GM23248 (cell line): Measurements from ENCODE around the gene COBLL1. TPM values are rescaled to one million over a fixed set of nuclear protein-coding genes. Genes with fewer than 3 reads are reported as not detected.

Source experiments
- DNase-seq: peaks from one replicate; pipeline ENCODE4 v3.0.0-alpha.2; 2015
- H2AFZ ChIP-seq: fragments of 200-600 bp; sonication (generic); 2 replicates; pipeline ENCODE4 v1.6.1; 2016; ENCODE audit warnings: antibody characterized with exemption
- H3F3A ChIP-seq: fragments of 200-600 bp; sonication (generic); 2 replicates; pipeline ENCODE4 v1.6.1; 2016; ENCODE audit warnings: mild to moderate bottlenecking, antibody characterized with exemption, mixed run types; ENCODE audit not compliant: insufficient read depth
- H3K27ac ChIP-seq: fragments of 200-600 bp; sonication (generic); 2 replicates; pipeline ENCODE4 v1.5.1; 2016; ENCODE audit warnings: mild to moderate bottlenecking
- H3K27me3 ChIP-seq: fragments of 200-600 bp; sonication (generic); replicated peaks from 2 replicates; pipeline ENCODE4 v1.6.1; 2016; ENCODE audit warnings: mild to moderate bottlenecking; ENCODE audit not compliant: insufficient read depth
- H3K36me3 ChIP-seq: fragments of 200-600 bp; sonication (generic); 2 replicates; pipeline ENCODE4 v1.6.1; 2016; ENCODE audit warnings: low read depth, mild to moderate bottlenecking
- H3K4me1 ChIP-seq: fragments of 200-600 bp; sonication (generic); 2 replicates; pipeline ENCODE4 v1.6.1; 2016; ENCODE audit warnings: mild to moderate bottlenecking; ENCODE audit not compliant: insufficient read depth
- H3K4me2 ChIP-seq: fragments of 200-600 bp; sonication (generic); one replicate; pipeline ENCODE4 v1.6.1; 2016; ENCODE audit warnings: mild to moderate bottlenecking; ENCODE audit not compliant: unreplicated experiment
- H3K4me3 ChIP-seq: fragments of 200-600 bp; sonication (generic); 2 replicates; pipeline ENCODE4 v1.5.1; 2016; ENCODE audit warnings: mild to moderate bottlenecking
- H3K79me2 ChIP-seq: fragments of 200-600 bp; sonication (generic); 2 replicates; pipeline ENCODE4 v1.6.1; 2016; ENCODE audit warnings: mild to moderate bottlenecking; ENCODE audit not compliant: insufficient read depth
- H3K9ac ChIP-seq: fragments of 200-600 bp; sonication (generic); 2 replicates; pipeline ENCODE4 v1.6.1; 2016; ENCODE audit warnings: mild to moderate bottlenecking
- H3K9me2 ChIP-seq: fragments of 200-600 bp; sonication (generic); 2 replicates; pipeline ENCODE4 v1.6.1; 2016; ENCODE audit warnings: mixed run types, mild to moderate bottlenecking, moderate library complexity; ENCODE audit not compliant: insufficient read depth
- H3K9me3 ChIP-seq: fragments of 200-600 bp; sonication (generic); one replicate; pipeline ENCODE4 v1.6.1; 2017; ENCODE audit warnings: low read depth
- H4K20me1 ChIP-seq: fragments of 200-600 bp; sonication (generic); 2 replicates; pipeline ENCODE4 v1.6.0; 2016; ENCODE audit not compliant: insufficient read depth
- EZH2 ChIP-seq: fragments of 200-600 bp; sonication (generic); IDR thresholded peaks from 2 replicates; pipeline ENCODE4 v1.6.1; 2018; ENCODE audit warnings: antibody characterized with exemption, mild to moderate bottlenecking; ENCODE audit not compliant: insufficient read depth, poor library complexity, severe bottlenecking
- EZH2phosphoT487 ChIP-seq: fragments of 200-600 bp; sonication (generic); IDR thresholded peaks from 2 replicates; pipeline ENCODE4 v1.6.1; 2018; ENCODE audit warnings: antibody characterized with exemption, moderate library complexity, mild to moderate bottlenecking, low read depth; ENCODE audit not compliant: insufficient read depth
- WGBS, 2 experiments: methylation state at CpG; one replicate each; pipeline ENCODE4 v1.1.6; 2015 to 2017; ENCODE audit warnings: low lambda C conversion rate in 2 of 2, low coverage in 1 of 2; ENCODE audit errors: missing lambda C conversion rate in 2 of 2; 5-methylcytosine and 5-hydroxymethylcytosine counted together
- in situ Hi-C: fragments of 300-500 bp; cut with MboI; formaldehyde crosslinking; loops from 2 replicates; pipeline ENCODE4 v1.15.0; 2020
- polyA plus RNA-seq: library from polyadenylated mRNA; unstranded; fragments of >200 nt; fragmentation: Nextera tagmentation; extraction: Ambion mirVana; gene quantifications from 2 replicates; pipeline ENCODE4 v1.2.1, GENCODE V29; 2016
- small RNA-seq: library from RNA; depleted of rRNA; stranded (forward); fragments of <200 nt; gene quantifications from one replicate; pipeline ENCODE3, GENCODE V24; 2014; ENCODE audit warnings: low read depth, low replicate concordance
- total RNA-seq: library from RNA; depleted of rRNA; stranded (reverse); fragments of >200 nt; shearing (Covaris generic); gene quantifications from 2 replicates; pipeline ENCODE4 v1.2.3, GENCODE V29; 2014; rRNA removed

The COBLL1 gene
- total and polyA plus RNA-seq, 2 experiments from 2014 or later = 1.8 to 2.2 TPM

DNA sequence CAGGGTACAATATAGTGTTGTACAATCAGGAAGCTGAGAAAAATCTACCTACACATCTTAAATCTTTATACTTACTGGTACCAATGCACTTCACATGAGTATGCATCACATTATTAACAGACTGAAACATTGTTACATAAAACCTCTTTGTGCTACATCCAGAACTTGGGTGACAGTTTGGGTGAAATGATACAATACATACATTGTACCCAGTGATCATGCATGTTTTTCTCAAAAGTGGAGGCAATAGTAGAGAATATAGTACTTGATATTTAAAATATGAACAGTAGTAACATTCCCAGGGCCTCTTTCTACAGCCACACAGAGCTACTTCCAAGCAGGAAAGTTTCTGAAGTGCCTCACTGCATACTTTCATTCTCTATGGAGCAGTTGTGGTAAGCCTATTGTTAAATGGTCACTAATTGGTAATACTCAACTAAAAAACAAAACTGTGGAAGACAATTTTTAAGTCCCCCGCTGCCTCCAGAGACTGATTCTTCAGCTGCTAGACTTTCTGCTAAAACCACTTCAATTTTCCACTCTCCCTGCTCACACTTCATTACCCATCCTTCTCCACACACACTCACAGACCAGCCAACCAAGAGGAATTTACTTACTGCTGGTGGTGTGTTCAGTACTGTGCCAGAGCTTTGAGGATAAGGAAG is 197.5 kb downstream of the COBLL1 start:
- 44 to 81% methylated on average over 1 of the region's 1 CpG for WGBS, 2 experiments
- Histone ChIP-seq H3K4me1 (no peaks in the 10 kb centered on the region), H3K79me2 (no peaks in the 10 kb centered on the region), H3F3A (no peaks in the 10 kb centered on the region), H3K27me3 (no peaks in the 10 kb centered on the region), H3K4me3 (no peak overlapping the region), H4K20me1 (no peaks in the 10 kb centered on the region), H3K27ac (no peak overlapping the region), H3K9me3 (no peaks in the 10 kb centered on the region), H3K9ac (no peak overlapping the region), H2AFZ (no peak overlapping the region), H3K4me2 (no peak overlapping the region), H3K9me2 (no peaks in the 10 kb centered on the region), H3K36me3 (no peaks in the 10 kb centered on the region)
- in situ Hi-C loops = no loop called here
- TF ChIP-seq EZH2 = no peak
- TF ChIP-seq EZH2phosphoT487 = no peak
- no peak for DNase-seq

DNA sequence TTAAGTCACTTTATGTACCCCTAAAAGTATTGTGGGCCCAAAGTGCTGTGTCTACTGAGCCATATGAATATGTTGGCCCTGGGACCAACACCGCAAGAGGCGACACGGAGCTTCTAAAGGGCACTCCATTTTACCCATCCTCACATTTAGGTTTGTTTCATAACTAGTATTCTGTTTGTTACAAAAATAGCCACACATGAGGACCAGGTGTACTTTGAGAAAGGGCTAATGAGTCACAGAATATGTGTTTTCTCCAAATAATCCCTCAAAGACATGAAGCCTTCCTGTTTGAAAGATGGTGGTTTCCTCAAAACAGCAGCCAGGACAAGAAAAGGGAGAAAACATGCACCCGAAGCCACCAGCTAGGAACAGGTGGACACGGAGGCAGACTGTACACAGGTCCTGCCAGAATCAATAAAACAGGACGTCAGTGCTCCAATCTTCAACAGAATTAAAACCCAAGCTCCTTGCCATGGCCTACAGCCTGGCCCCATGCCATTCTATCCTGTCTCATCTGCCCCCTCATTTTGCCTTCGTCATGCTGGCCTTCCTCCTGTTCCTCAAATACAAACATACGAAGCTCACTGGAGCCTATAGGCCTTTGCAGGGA is 198.6 kb downstream of the COBLL1 start:
- Histone ChIP-seq H4K20me1 (no peaks in the 10 kb centered on the region), H3K9me2 (no peaks in the 10 kb centered on the region), H2AFZ (no peak overlapping the region), H3K27me3 (no peaks in the 10 kb centered on the region), H3K9ac (no peak overlapping the region), H3K9me3 (no peaks in the 10 kb centered on the region), H3K4me1 (no peaks in the 10 kb centered on the region), H3K4me3 (no peak overlapping the region), H3F3A (no peaks in the 10 kb centered on the region), H3K79me2 (no peaks in the 10 kb centered on the region), H3K36me3 (no peaks in the 10 kb centered on the region), H3K27ac (no peak overlapping the region), H3K4me2 (no peak overlapping the region)
- in situ Hi-C loops = no loop called here
- WGBS, 2 experiments = 85 to 88% methylated on average over 8 of the region's 8 CpGs
- no peak for DNase-seq
- TF ChIP-seq EZH2 (no peak), EZH2phosphoT487 (no peak)

DNA sequence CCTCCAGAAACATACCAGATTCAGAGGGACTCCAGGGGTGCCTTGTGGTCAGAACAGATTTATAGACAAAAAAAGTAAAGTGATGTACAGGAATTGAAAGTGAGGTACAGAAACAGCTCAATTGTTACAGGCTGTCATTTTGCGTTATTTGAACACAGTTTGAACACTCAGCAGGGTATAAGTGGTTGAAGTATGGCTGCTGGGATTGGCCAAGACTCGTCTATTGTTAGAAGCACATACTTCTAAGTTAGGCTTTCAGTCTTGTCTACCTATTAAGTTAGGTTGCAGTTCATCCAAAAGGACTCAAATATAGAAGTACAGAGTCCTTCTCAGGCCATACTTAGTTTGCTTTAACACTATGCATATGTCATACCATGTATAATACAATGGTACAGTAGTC is 199.4 kb downstream of the COBLL1 start:
- no peak for TF ChIP-seq EZH2phosphoT487
- TF ChIP-seq EZH2 = no peak
- Histone ChIP-seq H3K36me3 (no peaks in the 10 kb centered on the region), H3K79me2 (no peaks in the 10 kb centered on the region), H3K4me1 (no peaks in the 10 kb centered on the region), H3K4me3 (no peak overlapping the region), H2AFZ (no peak overlapping the region), H3F3A (no peaks in the 10 kb centered on the region), H4K20me1 (no peaks in the 10 kb centered on the region), H3K9ac (no peak overlapping the region), H3K9me3 (no peaks in the 10 kb centered on the region), H3K9me2 (no peaks in the 10 kb centered on the region), H3K27me3 (no peaks in the 10 kb centered on the region), H3K4me2 (no peak overlapping the region), H3K27ac (no peak overlapping the region)
- in situ Hi-C loops = no loop called here
- WGBS, 2 experiments = 70 to 75% methylated on average over 2 of the region's 2 CpGs
- no peak for DNase-seq

Small RNAs within 50 kb of the gene (small RNA-seq; reads per million reads assigned to genes)
- gene RNA5SP110 = not detected
- gene SNORA70F = not detected

Other genes starting within 250 kb of the COBLL1 start
- gene GRB14, start 220.3 kb downstream of the COBLL1 start, total RNA-seq = not detected in 2 replicates
- gene GRB14, start 220.3 kb downstream of the COBLL1 start, polyA plus RNA-seq = 0.22 and 0.23 TPM in 2 replicates
- gene SLC38A11, start 113.7 kb upstream of the COBLL1 start, total RNA-seq = not detected in 2 replicates
- not detected in 2 replicates for gene SLC38A11, start 113.7 kb upstream of the COBLL1 start, polyA plus RNA-seq